T-helper 1 cell (primary cell): Measurements from ENCODE around the gene ABCD3.

Experiments used
- DNase-seq, 5 donors: peaks; one replicate each; pipeline ENCODE4 v3.0.0-alpha.2; 2012 to 2020

ABCD3 gene

DNA sequence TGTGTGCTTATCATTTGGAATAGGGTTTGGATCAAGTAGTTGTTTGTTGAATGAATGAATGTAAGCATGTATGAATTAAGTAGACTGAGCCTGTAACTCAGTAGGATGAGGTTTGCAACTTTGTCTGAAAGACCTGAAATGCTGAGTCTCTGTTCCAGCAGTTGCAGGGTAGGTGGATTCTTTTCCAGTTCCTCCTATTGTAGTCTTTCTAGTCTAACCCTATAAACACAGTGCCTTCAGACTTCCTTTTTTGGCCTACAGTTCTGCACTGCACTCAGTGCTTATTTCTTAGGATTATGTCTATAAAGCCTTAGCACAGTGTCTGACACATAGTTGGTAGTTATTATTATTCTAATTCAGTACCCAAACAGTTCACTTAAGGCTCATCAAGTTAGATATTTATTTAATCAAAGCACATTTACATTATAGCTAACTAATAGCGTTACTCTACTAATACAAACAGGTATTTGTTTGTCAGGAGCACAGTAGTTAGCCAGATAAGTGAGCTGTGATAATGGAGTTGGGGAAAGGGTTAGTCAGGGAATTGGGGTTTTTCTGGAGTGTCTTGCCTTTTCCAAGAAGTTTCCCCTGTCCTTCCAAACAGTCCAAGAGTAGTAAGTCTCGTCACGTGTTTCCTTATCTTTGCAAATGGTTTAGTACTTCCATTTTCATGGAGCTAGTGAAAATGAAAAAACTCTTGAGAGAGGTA is 45.0 kb downstream of the ABCD3 start:
- no peak for DNase-seq

DNA sequence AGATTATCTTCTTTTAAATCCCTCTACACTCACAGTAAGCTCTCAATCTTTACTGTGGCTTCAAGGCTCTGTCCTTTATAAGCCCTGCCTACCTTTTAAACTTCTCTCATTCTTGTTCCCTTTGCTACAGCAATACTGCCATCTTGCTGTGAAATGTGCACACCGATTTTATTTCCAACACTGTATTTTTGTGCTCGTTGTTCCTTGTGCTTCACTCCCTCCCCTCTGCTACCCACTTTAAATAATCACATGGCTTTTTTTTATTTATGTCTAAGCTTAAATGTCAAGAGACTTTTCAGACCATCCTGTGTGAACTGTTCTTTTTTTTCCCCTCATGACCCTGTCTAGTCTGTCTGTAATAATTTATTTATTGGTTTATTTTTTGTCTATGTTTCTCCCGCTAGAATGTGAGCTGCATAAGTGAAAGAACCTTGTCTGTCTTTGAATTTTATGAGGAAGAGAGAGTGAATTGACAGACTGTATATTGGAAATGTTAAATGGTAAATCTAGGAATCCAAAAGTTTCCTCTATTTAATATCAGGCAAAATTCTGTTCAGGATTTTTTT is 45.7 kb downstream of the ABCD3 start:
- peak in 1 of 5 donors; percentile 22 for DNase-seq

GRCh38 chr1:94468708-94469107 is 50.5 kb downstream of the ABCD3 start:
- no peak for DNase-seq

GRCh38 chr1:94471271-94471670 is 53.1 kb downstream of the ABCD3 start:
- no peak for DNase-seq

GRCh38 chr1:94475232-94475631 is 57.0 kb downstream of the ABCD3 start:
- DNase-seq: no peak

- no peak for DNase-seq
Observed at GRCh38 chr1:94479682-94480081, 61.5 kb downstream of the ABCD3 start.

DNA sequence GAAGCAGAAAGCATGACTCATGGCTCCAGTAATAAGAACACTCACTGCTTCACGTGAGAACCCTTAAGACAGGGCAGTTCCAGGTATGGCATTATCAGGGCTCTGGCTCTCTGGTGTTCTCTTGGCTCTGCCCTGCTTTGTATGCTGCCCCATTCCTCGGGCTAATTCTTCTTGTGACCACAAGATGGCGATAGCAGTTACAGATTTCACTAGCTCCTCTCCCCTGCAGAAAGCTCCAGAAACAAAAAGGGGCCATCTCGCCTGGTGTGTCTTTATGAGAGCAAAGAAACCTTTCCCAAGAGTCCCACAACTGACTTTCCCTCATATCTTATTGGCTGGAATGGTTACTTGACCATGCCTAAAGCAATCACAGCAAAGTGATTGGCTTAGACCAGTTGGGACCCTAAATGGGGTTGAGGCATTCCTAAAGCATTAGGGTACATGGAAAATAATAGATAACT is 63.3 kb downstream of the ABCD3 start:
- DNase-seq: peak in 3 of 5 donors; percentile 11 to 55 (median 12)

DNA sequence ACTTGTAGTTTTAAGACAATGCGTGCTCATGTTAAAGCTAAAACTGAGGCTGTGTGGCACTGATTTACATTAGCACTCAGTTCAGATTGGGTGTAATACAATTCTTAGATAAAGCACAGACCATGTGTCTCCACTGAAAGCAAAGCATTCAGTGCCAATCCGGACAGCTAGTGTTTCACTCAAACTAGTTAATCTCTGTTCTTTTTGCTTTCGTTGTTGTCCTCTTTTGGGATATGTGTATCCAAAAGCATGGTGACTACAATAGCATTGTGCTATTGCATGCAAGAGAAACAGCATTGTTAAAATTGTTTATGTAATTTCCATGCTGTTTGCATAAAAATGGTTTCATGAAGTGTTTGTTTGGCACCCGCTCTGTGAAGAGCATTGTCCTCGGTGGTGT is 68.8 kb downstream of the ABCD3 start:
- no peak for DNase-seq

- no peak for DNase-seq
Observed at GRCh38 chr1:94490556-94490955, 72.4 kb downstream of the ABCD3 start.

DNA sequence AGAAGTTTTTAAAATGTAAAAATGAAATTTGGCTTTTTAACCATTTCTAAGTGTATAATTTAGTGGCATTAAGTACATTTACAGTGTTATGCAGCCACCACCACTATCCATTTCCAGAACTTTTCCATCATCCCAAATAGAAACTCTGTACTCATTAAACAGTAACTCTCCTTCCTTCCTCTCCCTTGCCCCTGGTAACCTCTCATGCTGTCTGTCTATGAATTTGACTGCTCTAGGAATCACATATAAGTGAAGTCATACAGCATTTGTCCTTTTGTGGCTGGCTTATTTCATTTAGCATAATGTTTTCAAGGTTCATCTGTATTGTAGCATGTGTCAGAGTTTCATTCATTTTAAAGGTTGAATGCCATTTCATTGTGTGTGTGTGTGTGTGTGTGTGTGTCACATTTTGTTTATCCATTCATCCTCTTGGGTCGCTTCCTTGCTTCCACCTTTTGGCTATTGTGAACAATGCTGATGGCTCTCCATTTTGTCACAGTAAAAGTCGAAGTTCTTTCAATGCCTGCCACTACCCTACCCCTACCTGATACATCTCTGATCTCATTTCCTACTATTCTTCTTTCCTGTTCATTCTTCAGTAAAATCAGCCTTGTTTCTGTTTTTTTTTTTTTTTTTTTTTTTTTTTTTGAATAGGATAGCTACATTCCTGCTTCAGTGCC is 78.0 kb downstream of the ABCD3 start:
- DNase-seq: no peak

- no peak for DNase-seq
Observed at GRCh38 chr1:94501426-94501825, 83.2 kb downstream of the ABCD3 start.

GRCh38 chr1:94501935-94502334 is 83.7 kb downstream of the ABCD3 start:
- no peak for DNase-seq

- no peak for DNase-seq
Observed at GRCh38 chr1:94503153-94503552, 85.0 kb downstream of the ABCD3 start.

DNA sequence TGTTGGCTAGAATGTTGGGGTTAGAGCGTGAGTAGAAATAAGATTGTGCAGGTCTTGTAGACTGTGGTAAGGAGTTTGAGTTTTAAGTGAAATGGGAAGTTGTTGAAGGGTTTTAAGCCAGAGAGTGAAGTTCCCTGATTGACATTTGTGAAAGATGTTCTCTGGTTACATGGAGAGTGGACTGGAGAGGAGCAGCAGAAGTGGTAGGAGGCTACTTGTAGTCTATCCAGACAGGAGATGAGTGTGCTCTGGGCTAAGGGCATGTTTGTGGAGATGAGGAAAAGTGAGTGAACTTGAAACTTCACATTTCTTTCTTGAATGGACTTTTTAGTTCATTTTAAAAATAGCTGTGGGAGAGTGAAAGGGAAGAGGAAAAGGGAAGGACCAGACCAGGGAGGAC is 86.4 kb downstream of the ABCD3 start:
- DNase-seq: no peak

- no peak for DNase-seq
Observed at GRCh38 chr1:94512816-94513215, 94.6 kb downstream of the ABCD3 start.

DNA sequence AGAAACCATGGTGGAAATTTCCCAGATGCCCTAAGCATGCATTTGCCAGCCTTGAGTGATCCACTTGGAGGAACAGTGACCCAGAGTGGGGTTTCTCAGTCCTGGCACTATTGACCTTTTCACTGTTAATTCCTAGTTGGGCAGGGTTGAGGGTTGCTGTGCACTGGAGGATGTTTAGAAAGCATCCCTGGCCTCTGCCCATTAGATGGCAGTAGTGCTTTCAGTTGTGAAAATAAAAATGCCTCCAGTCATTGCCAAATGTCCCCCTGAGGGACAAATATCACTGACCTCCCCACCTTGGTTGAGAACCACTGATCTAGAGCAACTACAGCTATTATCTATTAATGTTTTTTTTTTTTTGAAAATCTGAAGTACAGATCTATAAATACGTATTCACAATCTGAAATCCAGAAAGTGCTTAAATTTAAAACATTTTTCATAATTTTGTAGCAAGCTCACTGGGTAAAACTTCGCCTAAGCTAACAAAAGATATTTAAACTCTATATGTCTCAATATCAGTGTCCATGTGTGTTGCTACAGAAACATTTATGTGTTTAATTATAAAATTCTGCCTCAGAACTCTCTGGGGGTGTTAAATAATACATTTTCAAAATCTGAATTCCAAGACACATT is 96.0 kb downstream of the ABCD3 start:
- peak in 1 of 5 donors; percentile 2 for DNase-seq

DNA sequence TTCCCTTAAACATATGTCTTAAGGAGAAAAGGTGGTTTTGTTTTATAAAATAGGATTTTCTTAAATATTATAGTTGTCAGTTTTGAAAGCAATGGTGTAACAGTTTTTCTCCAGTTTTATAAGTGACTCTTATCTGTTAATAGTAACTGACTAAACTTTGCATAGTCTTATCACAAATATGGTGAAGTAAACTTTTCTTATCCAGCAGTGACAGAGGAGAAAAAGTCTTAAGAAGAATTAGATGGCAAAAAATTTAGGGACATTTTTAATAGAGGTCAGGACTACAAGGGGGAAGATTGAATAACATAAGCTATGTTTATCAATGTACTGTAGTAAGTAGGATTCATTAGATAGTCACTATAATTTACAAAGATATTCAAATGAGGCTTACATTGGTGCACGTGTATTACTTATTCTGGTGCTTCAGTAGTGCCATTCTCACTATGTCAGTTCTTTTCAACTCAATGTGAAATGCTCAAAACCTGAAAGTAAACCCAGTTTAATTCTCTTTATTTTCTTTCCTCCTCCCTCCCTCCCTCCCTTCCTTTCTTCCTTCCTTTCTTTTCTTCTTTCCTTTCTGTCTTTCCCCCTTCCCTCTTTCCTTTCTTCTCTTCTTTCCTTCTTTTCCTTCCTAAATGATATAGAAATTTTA is 97.2 kb downstream of the ABCD3 start:
- no peak for DNase-seq

DNA sequence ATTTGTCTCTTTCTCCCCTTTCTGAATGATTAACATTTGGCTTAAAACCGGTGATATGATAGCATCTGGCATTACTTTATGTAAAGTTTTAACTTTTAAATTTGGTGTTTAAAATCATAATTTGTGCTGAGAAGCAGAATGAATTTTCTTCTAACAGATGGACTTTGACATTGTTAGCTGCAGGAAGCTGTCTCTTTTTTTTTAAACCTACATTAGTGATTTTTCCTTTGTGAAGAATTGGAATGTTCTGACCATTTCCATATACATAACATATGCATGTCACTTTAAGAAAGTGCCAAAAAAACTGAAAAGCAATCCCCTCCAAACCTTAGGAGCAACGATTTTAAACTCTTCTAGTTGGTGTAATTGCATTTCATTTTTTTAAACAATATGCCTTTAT is 101.2 kb downstream of the ABCD3 start:
- no peak for DNase-seq

DNA sequence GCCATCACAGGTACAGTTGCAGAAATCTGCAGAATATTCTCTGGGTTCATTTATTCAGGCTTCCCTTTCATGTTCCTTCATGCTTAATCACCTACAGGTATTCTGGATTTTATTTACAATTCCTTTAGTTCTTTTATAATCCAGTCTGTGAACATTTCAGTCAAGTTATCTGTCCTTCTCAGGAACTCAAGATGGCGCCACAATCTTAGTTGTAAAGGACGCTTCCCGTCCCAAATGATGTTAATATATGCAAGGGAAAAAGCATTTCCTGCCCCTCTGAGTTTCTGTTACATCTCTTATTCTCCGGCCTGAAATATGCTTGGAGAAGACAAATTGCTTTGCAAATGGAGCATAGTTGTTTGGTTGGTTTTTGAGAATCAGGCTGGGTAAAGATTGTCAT is 104.1 kb downstream of the ABCD3 start:
- no peak for DNase-seq

GRCh38 chr1:94524531-94524930 is 106.3 kb downstream of the ABCD3 start:
- DNase-seq: no peak

DNA sequence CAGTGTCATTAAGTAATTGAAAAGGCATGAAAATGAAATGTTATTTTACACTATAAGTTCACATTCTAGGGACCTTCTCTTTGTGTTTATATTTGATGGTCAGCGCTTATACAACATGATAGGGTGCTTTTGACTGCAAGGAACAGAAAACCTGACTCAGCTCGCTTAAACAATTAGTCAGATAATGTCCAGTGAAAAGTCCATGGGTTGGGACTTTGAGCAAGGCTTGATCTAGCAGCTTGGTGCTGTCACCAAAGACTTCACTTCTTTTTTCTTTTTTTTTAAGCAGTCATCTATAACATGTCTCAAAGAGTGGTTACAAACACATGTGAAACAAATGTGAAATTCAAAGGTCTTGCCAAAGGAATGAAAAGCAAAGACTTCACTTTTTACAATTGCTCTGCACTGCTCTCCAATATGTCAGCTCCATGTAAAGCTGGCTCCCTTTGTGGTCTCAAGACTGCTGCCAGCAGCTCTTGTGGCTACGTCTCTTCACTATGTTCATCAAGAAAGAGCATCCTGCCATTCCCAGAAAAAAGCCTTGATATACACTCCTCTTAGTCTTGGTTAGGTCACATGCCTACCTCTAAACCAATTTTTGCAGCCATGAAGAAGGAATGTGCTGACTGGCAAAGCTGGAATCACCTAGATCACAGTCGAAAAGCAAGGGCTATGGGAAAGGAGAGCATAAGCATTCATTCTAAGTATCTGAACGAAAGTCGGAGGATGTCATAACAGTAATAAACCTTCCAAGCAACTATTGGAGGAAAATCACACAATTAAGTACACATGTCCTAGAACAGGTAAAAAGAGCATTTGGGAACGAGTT is 108.2 kb downstream of the ABCD3 start:
- no peak for DNase-seq

GRCh38 chr1:94527447-94528031 is 109.3 kb downstream of the ABCD3 start:
- no peak for DNase-seq
